Measurements from ENCODE around the gene BTN3A1.

DNA sequence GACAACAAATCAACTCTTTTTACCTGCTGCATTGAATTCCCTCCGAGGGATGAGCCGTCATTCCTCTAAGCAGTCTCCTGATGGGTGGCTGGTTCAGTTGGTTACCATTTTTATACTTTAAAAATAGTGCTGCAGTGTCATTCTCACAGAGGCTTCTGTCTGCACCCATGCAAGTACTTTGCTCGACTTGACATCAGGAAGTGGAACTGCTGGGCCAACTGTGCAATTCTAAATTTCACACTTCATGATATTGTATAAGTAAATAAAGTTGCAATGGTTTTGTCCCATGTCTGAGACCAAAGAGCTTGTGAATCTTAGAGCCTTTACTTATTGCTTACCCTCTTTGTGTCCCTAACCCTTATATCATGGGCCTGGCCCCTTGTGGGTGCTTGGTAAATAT lies 2.5 kb downstream of the BTN3A1 start:
- TF ChIP-seq, protein P1, sequence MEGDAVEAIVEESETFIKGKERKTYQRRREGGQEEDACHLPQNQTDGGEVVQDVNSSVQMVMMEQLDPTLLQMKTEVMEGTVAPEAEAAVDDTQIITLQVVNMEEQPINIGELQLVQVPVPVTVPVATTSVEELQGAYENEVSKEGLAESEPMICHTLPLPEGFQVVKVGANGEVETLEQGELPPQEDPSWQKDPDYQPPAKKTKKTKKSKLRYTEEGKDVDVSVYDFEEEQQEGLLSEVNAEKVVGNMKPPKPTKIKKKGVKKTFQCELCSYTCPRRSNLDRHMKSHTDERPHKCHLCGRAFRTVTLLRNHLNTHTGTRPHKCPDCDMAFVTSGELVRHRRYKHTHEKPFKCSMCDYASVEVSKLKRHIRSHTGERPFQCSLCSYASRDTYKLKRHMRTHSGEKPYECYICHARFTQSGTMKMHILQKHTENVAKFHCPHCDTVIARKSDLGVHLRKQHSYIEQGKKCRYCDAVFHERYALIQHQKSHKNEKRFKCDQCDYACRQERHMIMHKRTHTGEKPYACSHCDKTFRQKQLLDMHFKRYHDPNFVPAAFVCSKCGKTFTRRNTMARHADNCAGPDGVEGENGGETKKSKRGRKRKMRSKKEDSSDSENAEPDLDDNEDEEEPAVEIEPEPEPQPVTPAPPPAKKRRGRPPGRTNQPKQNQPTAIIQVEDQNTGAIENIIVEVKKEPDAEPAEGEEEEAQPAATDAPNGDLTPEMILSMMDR (IDR thresholded peaks at IDR 0.05 in 4 of 5, conservative IDR thresholded peaks at IDR 0.05 in 1 of 5) = no peak
- TF ChIP-seq POLR2A (IDR thresholded peaks at IDR 0.05) = no peak
